ENCODE data around the gene JUND.

Gene JUND

DNA sequence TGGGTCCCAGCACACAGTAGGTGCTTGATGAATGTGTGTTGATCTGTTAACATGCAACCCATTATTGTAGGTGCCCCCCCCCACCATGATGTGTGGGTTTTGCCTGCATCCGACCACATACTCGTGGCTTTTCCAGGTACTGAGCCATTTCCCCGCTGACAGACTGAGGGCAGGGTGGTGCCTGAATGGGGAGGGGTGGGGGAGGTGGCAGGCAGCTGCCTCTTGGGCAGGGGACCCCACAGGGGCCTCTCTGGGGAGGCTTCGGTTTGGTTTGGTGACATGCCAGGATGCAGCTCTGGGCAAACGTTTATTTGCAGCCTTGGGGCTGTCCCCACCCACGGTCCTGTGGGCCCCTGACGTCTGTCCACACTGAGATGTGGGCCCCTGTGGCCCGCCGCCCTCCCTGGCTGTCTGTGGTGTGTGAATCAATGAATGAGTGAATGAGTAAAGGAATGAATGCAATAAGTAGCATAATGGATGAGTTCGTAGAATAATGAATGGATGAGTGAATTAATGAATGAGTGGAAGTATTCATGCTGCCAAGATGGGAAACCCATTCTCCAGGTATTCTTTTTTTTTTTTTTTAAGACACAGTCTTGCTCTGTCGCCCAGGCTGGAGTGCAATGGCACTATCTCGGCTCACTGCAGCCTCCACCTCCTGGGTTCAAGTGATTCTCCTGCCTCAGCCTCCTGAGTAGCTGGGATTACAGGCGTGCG lies 9.0 kb upstream of the JUND start:
- DNase-seq (ENCODE audit: low read depth): peak; percentile 82

- no peak for DNase-seq (ENCODE audit: low read depth)
Measured at GRCh38 chr19:18289471-18290301, 8.3 kb upstream of the JUND start.

- DNase-seq (ENCODE audit: low read depth): no peak
Measured at GRCh38 chr19:18287836-18288772, 6.7 kb upstream of the JUND start.

DNA sequence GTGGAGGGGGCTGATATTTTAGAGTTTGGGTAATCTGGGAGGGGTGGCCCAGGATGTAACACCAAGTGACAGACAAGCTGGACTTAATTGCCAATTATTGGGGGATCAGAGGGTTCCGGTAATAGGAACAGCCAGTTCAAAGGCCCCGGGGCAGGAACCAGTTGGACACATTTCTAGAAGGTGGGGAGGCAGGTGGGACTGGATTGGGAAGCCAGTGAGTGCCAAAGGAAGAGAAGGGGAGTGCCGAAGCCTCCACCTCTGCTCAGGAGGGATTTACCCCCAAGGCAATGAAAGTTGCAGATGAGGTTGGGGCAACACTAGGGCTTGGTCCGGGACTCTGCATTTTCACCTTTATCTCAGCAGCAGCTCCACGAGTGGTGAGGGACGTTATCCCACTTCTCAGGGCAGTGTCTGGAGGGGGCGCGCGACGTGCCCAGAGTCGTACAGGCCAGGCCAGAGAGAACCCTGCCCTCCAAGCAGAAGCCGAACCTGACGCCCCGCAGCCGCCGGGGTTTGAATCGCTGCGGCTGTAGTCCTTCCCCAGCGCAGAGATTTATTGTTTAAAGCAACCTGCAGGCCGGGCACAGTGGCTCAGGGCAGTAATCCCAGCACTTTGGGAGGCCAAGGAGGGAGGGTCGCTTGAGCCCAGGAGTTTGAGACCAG lies 5.7 kb upstream of the JUND start:
- DNase-seq (ENCODE audit: low read depth): no peak

DNA sequence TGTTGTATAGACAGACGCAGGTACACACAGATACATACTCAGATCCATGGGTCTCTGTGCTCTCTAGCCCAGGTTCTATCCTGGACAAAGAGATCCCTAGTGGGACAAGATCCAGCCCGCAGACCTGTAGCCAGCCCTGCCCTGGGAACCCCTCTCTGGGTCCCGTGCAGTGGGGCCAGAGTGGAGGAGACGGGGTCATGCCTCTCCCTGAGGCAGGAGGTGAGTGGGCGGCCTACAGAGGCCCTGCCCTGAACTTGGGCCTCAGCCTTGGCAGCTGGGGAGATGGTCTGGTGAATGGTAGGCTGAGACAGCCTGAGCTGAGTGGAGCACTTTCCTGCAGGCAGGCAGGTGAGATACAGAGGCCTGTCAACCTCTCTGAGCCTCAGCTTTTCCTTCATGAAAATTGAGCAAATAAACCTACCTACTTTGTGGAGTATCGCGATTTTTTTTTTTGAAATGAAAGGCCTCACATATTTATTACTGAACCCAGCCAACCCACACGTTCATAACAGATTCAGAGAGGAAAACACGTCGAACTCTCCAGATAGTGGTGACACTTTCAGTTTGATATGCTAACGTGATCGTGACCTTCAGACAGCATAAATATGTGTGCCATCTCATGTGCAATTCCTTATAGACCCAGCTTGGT lies 3.4 kb upstream of the JUND start:
- DNase-seq (ENCODE audit: low read depth): no peak

- DNase-seq (ENCODE audit: low read depth): no peak
Measured at GRCh38 chr19:18283338-18283737, 1.9 kb upstream of the JUND start.

DNA sequence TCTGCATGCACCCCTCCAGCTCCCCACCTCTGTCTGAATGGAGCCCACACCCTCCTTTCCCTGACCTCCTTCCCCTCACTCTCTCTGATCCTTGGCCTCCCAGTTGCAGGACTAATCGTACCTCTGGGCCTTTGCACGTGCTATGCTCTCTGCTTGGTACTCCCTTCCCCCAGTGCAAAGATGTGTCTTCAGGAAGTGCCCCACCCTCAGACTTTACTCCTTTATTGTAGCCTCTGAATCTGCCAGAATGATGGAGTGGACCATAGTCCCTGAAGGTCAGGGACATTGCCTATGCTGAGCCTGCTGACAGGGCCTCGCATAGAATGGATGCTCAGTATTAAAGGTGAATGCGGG lies 1.3 kb upstream of the JUND start:
- DNase-seq (ENCODE audit: low read depth): no peak

DNA sequence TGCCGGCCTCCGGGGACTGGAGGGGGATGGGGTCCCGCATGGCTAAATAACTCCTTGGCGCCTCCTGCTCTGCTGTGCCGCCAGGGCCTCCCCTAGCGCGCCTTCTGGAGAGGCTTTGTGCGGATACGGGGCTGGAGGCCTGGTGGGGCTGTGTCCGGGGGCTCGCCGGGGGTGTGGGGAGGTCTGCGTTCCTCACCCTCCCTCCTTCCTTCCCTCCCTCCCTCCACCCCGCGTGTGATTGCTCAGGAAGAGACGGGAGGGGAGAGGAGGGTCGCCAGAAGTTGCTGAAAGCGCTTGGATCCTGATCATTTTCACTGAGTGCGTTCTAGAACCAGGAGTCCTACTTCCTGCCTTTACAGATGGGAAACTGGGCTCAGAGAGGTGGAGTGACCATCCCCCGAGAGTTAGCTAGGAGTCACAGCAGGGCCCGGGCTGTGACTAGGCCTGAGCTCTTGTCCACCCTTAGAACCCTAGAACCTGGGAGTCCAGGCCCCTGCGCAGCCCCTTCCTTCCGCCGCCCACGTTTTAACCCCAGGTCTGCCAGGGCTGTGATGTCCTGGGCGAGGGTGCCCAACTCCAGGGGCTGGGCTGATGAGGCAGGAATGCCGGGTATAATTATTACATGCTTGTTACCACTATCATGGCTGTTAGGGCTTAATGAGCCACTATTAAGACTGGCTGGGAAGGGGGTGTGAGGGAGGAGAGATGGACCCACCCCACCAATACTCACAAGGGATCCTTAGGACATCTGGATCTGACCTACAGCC lies 782 bp upstream of the JUND start:
- DNase-seq (ENCODE audit: low read depth): no peak

- DNase-seq (ENCODE audit: low read depth): peak; percentile 73
Measured at GRCh38 chr19:18280247-18281081, 958 bp downstream of the JUND start.

GRCh38 chr19:18279516-18280246 lies 1.7 kb downstream of the JUND start:
- DNase-seq (ENCODE audit: low read depth): peak; percentile 86

DNA sequence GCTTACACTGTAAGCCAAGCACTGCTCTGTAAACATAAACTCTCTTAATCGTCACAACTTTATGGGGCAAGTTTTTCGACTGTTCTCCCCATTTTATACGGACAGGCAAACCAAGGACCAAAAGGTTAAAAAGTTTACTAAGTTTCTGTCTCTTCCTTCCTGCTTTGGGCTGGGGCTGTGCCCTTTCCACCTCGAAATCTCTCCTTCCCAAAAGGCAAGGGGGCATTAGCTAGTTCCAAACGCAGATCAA lies 2.2 kb downstream of the JUND start:
- DNase-seq (ENCODE audit: low read depth): no peak

GRCh38 chr19:18278521-18279265 lies 2.7 kb downstream of the JUND start:
- peak; percentile 28 for DNase-seq (ENCODE audit: low read depth)

DNA sequence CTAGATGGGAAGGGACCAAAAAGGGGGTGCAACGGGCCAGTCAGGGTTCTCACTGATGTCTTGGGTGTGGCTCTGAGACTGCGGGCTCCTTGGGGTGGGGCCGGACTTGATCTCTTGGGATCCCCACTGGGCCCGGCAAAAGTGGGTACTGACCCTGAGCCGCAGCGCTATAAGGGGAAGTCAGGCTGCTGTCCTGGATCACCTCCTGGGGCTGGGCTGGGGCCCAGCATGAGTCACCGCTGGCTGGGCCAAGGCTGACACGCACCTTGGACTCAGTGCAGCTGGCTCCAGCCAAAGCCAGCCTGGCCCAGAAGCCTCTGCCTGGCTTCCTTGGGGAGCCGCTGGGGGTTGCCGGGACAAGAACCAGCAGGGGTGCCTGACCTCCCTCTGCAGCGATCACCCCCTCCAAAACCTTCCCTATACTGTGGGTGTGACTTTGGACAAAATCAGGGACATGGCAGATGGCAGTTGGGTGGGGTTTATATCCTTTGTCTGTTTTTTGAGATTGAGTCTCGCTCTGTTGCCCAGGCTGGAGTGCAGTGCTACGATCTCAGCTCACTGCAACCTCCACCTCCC lies 6.6 kb downstream of the JUND start:
- DNase-seq (ENCODE audit: low read depth): no peak

GRCh38 chr19:18274219-18274780 lies 7.1 kb downstream of the JUND start, which contains the start of gene IQCN:
Gene IQCN, minus strand, starts transcription at chr19:18274452. Its CDS starts 4,974 bp downstream, at chr19:18269478.
- no peak for DNase-seq (ENCODE audit: low read depth)

DNA sequence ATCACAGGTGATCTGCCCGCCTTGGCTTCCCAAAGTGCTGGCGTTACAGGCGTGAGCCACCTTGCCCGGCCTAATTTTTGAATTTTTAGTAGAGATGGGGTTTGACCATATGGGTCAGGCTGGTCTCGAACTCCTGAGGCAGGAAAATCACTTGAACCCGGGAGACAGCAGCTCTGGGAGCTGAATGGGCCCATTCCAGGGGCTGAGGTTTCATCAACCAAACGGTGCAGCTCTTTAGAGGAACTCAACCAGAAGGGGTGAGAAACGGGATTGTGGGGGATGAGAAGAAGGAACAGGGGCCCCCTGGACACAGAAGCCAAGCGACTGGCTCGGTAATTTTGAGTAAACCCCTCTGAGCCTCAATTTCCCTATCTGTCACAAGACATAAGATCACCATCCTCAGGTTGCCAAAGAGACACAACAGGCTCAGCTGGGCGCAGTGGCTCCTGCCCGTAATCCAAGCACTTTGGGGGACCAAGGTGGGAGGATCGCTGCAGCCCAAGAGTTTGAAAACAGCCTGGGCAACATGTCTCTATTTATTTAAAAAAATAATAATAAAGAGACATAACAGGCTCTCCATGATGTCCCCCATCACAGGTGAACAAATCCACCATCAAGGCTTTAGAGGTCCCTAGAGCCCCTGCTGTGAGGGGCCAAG lies 7.7 kb downstream of the JUND start:
- no peak for DNase-seq (ENCODE audit: low read depth)

GRCh38 chr19:18271433-18271841 lies 10.0 kb downstream of the JUND start:
- no peak for DNase-seq (ENCODE audit: low read depth)

- no peak for DNase-seq (ENCODE audit: low read depth)
Measured at GRCh38 chr19:18270326-18270725, 11.1 kb downstream of the JUND start.

All from activated T-helper 9 cell treated with anti-CD3 and anti-CD28 coated beads, Interleukin-2, amount 50 U/mL, for 16 hours (primary cell).